ENCODE data around the gene NDUFA11.

DNA sequence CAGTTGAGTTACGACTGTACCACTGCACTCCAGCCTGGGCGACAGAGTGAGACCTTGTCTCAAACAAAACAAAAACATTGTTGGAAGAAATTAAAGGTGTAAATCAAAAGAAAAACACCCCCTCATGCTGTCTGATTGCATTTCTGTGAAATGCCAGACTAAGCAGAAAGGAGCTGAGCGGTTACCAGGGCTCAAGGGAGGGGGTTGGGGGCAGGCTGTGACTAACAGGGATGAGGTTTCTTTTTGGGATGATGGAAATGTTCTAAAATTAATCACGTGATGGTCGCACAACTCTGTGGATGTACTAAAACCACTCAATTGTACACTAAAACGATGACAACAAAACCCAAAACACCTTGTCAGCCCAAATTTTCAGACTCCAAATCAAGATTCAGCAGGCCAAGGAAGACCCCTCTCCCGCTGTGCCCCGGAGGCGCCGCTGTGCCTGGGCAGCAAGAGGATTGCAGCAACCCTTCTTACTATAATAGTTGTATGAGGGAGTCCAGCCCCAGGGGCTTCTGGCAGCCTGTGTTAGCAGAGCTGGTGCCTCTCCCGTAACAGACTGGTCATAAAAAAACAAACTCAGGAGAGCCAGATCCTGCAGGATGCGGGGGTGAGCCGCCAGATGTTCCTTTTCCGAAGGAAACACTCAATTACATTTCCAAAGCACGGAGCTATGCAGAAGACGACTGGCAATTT is 31.3 kb upstream of the NDUFA11 start:
- TF ChIP-seq, protein P1, sequence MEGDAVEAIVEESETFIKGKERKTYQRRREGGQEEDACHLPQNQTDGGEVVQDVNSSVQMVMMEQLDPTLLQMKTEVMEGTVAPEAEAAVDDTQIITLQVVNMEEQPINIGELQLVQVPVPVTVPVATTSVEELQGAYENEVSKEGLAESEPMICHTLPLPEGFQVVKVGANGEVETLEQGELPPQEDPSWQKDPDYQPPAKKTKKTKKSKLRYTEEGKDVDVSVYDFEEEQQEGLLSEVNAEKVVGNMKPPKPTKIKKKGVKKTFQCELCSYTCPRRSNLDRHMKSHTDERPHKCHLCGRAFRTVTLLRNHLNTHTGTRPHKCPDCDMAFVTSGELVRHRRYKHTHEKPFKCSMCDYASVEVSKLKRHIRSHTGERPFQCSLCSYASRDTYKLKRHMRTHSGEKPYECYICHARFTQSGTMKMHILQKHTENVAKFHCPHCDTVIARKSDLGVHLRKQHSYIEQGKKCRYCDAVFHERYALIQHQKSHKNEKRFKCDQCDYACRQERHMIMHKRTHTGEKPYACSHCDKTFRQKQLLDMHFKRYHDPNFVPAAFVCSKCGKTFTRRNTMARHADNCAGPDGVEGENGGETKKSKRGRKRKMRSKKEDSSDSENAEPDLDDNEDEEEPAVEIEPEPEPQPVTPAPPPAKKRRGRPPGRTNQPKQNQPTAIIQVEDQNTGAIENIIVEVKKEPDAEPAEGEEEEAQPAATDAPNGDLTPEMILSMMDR (IDR thresholded peaks at IDR 0.05; ENCODE audit: low read depth, low read length): no peak
- TF ChIP-seq POLR2A (IDR thresholded peaks at IDR 0.05; ENCODE audit: extremely low read depth, insufficient read length) (no peak), MYC (IDR thresholded peaks at IDR 0.05; ENCODE audit: low read depth, low read length) (no peak)

Measured in NB4 (cell line).